NCI-H2171 (cell line): ENCODE results near the gene OTOF.
"Not testable (repeated sequence)": the region's sequence is repeated elsewhere in the genome, so short reads cannot be mapped to it uniquely, and the experiment has no call there.

Source experiments
- DNase-seq: peaks from one replicate; lab custom pipeline; 2025; lab: John Stamatoyannopoulos, UW

Gene OTOF

DNA sequence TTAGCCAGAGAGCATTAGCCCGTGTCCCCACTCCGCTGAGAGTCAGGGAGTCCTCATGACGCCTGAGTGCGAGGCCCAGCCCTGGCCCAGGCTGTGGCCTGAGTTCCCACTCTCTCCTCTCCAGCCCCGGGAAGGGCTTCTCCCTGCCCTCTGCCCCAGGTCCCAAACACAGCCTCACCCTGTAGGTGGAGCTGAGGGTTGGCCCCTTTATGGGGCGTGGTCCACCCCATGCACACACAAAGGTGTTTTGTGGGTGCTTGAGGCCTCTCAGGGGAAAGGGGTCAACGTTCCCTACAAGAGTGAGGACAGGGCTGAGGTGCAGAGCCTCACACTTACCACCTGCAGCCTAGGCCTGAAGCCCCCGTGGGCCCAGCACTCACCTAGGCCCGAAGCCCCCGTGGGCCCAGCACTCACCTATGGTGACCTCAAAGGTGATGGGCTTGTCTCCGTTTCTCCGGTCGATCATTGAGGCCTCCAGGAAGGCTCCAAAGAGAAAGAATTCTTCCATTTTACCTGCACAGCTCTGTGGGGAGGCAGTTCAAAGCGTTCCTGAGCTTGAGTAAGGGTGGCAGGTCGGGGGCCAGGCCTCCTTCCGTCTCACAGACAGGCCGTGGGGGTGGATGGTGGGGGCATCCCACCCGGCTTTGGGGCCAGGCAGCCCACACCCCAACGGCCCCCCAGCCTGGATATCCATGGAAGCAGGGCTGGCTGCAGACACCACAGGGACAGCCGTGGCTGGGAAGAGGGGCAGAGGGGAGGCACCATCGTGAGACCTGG, 2.1 kb upstream of the OTOF start:
- no peak for DNase-seq

DNA sequence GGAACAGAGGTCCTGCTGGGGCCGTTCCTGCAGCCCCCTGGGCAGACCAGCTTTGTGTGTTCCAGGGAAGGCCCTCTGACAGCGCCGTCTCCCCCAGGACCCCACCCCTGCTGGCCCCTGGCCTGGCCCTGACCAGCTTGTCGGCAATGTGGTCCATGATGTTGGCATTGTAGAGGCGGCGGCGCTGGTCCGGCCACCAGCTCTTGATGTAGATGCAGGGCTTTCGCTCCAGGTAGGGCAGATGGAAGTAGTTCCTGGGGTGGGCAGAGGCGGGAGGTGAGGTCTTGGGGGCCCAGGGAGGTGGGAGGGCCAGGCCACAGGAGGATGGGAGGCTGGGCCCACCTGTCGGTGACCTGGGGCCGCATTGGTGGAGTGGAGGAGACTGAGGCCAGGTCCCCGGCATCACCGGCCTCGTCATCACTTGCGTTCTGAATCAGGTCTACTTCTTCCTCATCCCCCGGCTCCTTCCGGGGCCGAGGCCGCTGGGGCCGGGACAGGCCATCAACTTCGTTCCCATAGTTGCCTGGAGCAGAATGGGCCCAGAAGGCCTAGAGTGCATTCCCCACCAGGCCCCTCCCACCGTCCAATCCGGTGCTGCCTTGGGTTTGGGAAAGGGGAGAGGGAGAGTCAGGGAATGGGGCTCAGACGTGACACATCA, 1.3 kb upstream of the OTOF start:
- no peak for DNase-seq

GRCh38 chr2:26478366-26478765, 442 bp upstream of the OTOF start:
- no peak for DNase-seq

DNA sequence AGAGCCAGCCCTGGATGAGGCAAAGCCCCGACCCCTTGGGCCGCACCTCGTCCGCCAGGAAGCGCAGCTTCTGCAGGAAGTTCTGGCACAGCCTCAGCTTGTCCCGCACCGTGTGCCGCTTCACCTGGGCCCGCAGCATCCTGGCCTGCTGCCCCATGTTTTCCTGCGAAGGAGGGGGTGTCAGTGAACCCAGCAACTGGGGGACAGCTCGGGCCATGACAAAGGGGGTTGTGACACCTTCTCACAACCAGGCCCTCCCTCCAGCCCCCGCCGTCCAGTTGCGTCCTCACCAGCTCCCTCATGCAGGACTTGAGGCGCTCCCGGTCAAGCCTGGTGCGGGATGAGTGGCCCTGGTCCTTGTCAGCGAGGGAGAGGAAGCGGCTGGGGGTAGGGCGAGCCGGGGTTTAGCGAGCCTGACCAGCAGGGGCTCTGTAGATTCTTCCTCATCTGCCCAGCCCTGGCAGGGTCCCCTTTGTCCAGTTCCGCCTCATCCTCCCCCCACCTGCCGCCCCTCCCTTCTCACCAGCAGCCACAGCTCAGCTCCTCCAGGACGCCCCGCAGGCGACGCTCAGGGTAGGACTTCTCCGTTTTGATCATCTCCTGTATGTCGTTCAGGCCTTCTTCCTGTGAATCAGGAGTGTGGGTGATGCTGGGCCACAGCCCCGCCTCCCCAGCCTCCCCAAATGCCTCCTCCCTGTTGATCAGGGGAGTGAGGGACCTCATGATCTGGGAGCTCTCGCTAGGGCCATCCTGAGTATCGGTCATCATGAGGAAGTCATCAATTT, 606 bp downstream of the OTOF start:
- DNase-seq: no peak

- DNase-seq: no peak
Observed at GRCh38 chr2:26475832-26476501, 2.0 kb downstream of the OTOF start.

DNA sequence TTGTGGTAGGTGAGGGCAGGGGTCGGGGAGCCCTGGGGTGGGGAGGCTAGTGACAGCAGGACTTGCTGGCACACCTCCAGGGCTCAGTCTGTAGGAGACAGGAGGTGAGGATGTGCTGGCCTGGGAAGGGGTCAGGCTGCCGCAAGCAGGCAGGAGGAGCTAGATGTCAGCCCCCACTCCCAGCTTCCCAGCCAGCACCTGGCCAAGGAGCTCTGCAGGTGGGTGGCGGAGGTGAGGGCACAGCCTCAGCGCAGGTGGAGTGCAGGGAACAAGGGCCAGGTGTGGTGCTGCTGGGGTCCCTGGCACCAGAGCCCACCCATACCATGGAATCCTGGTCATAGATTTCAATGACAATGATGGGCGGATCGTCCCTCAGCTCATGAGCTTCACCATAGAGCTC, 2.9 kb downstream of the OTOF start:
- DNase-seq: peak; percentile 10

DNA sequence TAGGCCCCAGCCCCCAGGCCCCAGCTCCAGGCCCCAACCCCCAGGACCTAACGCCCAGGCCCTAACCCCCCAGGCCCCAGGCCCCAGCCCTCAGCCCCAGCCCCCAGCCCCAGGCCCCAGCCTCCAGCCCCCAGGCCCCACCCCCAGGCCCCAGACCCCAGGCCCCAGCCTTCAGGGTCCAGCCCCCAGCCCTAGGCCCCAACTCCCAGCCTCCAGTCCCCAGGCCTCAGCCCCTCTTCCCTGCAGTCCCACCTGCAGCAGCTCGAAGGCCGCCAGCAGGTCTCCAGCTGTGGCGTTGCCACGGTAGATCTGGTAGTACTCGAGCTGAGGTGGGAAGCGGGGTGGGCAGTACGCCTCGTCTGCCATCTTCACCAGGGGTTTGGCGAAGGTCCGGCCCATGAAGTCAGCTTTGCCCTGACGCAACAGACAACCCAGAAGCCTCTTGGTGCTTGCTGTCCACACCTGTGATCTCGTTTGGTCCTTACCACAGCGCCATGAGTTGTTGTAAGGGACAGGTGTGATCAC, 3.6 kb downstream of the OTOF start:
- DNase-seq: no peak

DNA sequence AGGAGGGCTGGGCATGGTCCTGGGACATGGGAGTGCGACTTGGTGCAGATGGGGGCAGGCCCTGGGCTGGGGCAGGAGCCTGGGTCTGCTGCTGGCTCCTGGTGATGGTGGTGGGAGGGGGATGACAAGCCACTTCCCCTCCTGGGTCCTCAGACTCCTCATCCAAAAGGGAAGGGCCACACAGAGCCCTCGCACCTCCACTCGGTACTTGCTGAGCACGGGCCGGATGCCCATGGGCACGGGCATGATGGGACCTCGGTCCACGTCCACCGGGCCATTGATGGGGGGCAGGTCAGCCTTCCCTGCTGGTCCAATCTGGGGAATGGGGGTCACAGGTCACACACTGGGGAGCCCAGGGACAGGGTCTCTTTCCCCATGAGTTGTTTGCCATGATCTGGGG, 4.1 kb downstream of the OTOF start:
- no peak for DNase-seq

- DNase-seq: no peak
Observed at GRCh38 chr2:26472821-26473655, 4.9 kb downstream of the OTOF start.

GRCh38 chr2:26471766-26472706, 5.9 kb downstream of the OTOF start:
- DNase-seq: no peak

DNA sequence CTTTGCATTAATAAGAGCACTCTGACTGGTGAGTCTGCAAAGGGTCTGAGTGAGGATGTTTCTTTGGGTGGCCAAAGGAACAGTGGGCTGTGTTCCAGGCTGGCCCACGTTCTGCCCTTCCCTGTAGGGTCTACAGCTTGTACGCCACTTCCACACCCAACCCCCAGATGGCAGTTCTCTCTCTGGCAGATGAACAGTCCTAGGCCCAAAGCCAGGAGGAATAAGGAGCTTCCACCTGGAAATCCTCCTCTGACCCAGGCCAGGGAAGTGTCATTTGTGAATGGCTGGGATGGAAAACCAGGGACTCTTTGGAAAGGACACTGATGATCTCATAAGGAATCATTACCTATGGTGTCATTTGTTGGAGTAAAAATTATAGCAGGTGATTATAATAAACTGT, 6.6 kb downstream of the OTOF start:
- DNase-seq: peak; percentile 7

DNA sequence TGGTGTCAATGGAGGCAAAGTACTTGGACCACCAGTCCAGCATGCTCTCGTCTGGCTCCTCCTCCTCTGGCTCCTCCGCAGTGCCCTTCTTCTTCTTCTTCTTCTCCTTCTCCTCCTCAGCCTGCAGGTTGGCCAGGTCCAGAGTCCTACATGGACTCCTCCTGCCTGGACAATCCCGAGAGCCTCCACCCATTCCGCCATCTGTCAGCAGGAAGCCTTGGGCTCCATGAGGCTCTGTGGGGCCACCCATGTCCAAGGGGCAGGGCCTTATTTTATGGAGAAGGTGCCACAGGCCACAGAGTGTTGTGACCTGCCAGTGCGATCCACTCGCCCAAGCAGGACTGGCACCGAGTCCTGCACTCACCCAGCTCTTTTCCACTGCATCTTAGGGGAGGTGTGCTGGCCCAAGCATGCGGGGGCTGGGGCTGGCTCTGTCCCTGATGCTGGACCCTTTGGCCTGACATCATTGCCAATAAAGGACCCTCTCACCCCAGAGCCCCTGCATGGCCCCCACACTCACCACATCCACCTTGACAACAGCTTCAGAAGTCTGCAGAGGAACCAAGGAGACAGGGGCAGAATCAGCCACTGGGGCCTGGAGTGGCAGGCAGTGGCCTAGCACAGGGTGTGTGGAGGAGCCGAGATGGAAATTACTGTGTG, 7.2 kb downstream of the OTOF start:
- no peak for DNase-seq

DNA sequence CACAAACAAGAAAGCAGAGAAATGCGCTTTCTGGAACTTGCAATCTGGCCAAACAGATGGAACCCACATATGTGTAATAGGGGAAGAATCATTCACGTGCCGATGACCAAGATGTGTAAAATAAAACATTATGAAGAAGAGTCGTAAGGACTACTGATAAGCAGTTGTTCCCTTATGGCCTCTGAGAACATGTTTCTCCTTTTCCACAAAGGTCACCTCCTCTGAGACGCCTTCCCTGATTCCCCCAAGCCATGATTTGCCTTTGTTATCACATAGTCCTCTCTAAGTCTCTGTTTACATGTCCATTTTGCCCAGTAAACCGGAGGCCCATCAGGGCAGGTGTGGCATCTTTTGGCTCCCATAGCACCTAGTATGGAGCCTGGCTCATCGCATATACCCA, 8.0 kb downstream of the OTOF start:
- DNase-seq: no peak

DNA sequence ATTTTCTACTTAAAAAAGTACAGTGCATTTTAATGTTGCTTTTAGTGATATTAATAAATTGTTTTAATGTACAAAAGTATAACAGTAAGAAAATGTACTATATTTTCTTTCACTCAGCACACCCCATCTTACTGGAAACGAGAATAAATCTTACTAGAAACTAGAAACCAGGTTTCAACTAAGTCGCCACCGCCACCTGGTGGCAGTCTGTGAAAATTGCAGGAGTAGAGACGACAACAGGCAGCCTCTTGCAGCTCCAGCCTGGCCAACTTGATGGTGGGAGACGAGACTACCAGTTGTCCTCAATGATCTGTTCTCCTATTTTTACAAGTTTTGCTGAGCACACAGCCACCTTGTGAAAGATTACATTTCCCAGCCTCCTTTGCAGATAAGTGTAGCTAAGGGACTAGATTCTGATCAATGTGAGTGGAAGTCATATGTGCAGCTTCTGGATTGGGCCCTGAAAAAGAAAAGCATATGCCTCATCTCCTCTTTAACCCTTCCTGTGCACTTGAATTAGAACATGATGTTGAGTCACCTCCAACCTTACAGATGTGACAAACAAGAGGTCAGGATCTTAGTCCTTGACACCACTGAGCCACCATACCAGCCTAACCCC, 8.7 kb downstream of the OTOF start:
- peak; percentile 6 for DNase-seq

DNA sequence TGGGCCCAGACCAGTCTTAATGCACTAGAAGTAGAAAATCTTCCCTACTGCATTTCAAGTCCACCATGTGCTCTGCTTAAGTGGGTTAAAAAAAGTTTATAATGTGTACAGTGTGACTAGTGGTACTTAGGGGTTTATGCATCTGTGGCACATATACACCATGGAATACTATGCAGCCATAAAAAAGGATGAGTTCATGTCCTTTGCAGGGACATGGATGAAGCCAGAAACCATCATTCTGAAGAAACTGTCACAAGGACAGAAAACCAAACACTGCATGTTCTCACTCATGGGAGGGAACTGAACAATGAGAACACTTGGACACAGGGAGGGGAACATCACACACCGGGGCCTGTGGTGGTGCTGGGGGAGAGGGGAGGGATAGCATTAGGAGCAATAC, 9.4 kb downstream of the OTOF start:
- DNase-seq: not testable (repeated sequence)

DNA sequence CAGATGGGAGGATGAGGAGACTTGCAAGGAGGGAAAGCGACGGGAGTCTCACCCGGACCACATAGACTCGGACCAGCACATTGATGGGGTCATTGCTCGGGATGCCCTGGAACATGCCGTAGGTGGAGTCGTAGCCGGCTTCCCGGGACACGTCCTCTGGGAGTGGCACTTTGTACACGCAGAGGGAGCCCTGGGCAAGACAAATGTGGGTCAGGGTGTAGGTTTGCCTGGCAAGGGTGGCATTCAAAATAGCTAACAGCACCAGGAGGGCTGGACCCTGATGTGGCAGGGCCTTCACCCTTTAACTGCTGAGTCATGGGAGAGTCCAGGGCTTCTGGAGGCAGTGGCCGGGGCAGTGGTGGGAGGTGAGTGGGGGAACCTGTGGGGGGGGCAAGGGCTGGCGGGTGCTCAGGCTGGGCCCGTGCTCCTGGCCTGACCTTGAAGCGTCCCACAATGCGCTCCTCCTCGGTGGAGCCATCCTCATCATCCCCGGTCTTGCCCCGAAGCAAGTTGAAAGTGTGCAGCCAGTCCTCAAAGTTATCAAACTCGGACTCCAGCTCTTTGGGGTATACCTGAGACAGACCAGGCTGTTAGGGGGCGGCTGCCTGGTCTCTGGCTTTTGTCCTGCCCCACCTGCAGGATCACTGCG, 11.1 kb downstream of the OTOF start:
- no peak for DNase-seq

GRCh38 chr2:26465981-26466471, 11.9 kb downstream of the OTOF start:
- no peak for DNase-seq

DNA sequence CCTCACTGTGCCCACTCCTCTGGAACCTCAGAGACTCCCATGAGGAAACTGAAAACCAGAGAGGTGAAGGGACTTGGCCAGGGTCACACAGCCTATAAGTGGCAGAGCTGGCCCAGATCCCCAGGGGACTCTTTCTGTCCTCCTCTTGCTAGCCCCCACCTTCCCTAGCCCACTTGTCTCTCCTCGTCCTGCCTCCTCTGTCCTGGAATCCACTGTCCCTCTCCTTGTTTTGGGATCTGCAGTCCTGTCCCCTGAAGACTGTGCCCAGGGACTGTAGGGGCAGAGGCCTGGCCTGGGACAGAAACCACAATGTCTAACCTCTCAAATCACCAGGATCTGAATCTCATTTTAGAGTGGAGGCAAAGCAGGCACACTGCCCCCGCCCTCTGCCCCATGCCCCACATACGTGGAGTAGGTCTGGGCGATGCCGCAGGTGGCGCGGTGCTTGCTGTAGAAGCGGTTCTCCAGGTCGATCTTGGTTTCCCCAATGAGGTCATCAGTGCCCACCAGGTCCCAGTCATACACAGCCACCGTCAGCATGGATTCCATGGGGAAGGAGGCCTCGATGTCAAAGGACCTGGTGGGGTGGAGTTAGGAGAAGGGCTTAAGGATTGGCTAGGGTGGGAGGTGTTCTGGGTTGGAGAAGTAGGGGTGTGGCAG, 12.5 kb downstream of the OTOF start:
- DNase-seq: no peak
